HFFc6 (cell line): ENCODE measurements around the gene NTMT2. TPM values are rescaled to one million over a fixed set of nuclear protein-coding genes. Genes with fewer than 3 reads are reported as not detected.

Experiments
- DNase-seq: peaks from one replicate; pipeline ENCODE4 v3.0.0-alpha.2; 2018
- H3K27ac Mint-ChIP-seq: 2 replicates; pipeline ENCODE4 v1.8.0; 2020; ENCODE audit warnings: mild to moderate bottlenecking, mixed read lengths
- H3K27me3 Mint-ChIP-seq: 2 replicates; pipeline ENCODE4 v1.8.0; 2021; ENCODE audit warnings: mild to moderate bottlenecking, moderate library complexity, mixed read lengths; ENCODE audit not compliant: insufficient read depth
- H3K36me3 Mint-ChIP-seq: 2 replicates; pipeline ENCODE4 v1.8.0; 2021; ENCODE audit warnings: low read depth, mixed read lengths
- H3K4me1 Mint-ChIP-seq: 2 replicates; pipeline ENCODE4 v1.8.0; 2020; ENCODE audit warnings: low read depth, mixed read lengths
- H3K4me3 Mint-ChIP-seq: 2 replicates; pipeline ENCODE4 v1.8.0; 2020; ENCODE audit warnings: mild to moderate bottlenecking, moderate library complexity, mixed read lengths
- H3K9me3 Mint-ChIP-seq: 2 replicates; pipeline ENCODE4 v1.8.0; 2020; ENCODE audit warnings: mild to moderate bottlenecking, mixed read lengths
- CTCF ChIP-seq: fragments of 200-600 bp; sonication (generic); IDR thresholded peaks from 2 replicates; pipeline ENCODE4 v1.5.0; 2021; ENCODE audit warnings: antibody characterized with exemption, mild to moderate bottlenecking
- total RNA-seq, 6 experiments: library from RNA; stranded (reverse); fragmentation: NEBNext Ultra II Directional; extraction: Animal tissue kit (Norgen Biotek cat#: 25700); gene quantifications; 2 replicates in 1 of 6; 3 replicates in 5 of 6; pipeline ENCODE4 v1.2.3, GENCODE V29; 2021

Gene NTMT2
- total RNA-seq, 6 experiments from 2014 or later: not detected

GRCh38 chr1:170200621-170201397 lies 55.0 kb downstream of the NTMT2 start:
- TF ChIP-seq CTCF: no peak
- no peak for DNase-seq
- no peak overlapping the region for H3K4me3 Mint-ChIP-seq
- no peak overlapping the region for H3K27ac Mint-ChIP-seq
- no peaks in the 10 kb centered on the region; the same call in 1 of the 2 replicates for H3K27me3 Mint-ChIP-seq
- no peaks in the 10 kb centered on the region for H3K36me3 Mint-ChIP-seq
- H3K4me1 Mint-ChIP-seq: peaks cover 22% of the 10 kb centered on the region
- H3K9me3 Mint-ChIP-seq: no peaks in the 10 kb centered on the region

- peaks cover 5% of the 10 kb centered on the region for H3K9me3 Mint-ChIP-seq
- peaks cover 24% of the 10 kb centered on the region for H3K4me1 Mint-ChIP-seq
- H3K4me3 Mint-ChIP-seq: no peak overlapping the region
- TF ChIP-seq CTCF: no peak
- peaks cover 6% of the 10 kb centered on the region; the same call in 1 of the 2 replicates for H3K36me3 Mint-ChIP-seq
- no peaks in the 10 kb centered on the region; the same call in none of the 2 replicates for H3K27me3 Mint-ChIP-seq
- no peak overlapping the region for H3K27ac Mint-ChIP-seq
- DNase-seq: no peak
Observed at GRCh38 chr1:170203693-170204092, 57.9 kb downstream of the NTMT2 start.

GRCh38 chr1:170204121-170204520 lies 58.4 kb downstream of the NTMT2 start:
- DNase-seq: no peak
- H3K4me3 Mint-ChIP-seq: no peak overlapping the region
- peaks cover 24% of the 10 kb centered on the region for H3K4me1 Mint-ChIP-seq
- no peak overlapping the region for H3K27ac Mint-ChIP-seq
- peaks cover 5% of the 10 kb centered on the region for H3K9me3 Mint-ChIP-seq
- H3K36me3 Mint-ChIP-seq: peaks cover 6% of the 10 kb centered on the region; the same call in 1 of the 2 replicates
- no peaks in the 10 kb centered on the region; the same call in none of the 2 replicates for H3K27me3 Mint-ChIP-seq
- TF ChIP-seq CTCF: no peak

GRCh38 chr1:170205301-170205700 lies 59.5 kb downstream of the NTMT2 start:
- Mint-ChIP-seq H3K4me1 (peaks cover 24% of the 10 kb centered on the region), H3K4me3 (no peak overlapping the region), H3K9me3 (peaks cover 5% of the 10 kb centered on the region), H3K27ac (no peak overlapping the region), H3K27me3 (no peaks in the 10 kb centered on the region; the same call in none of the 2 replicates), H3K36me3 (peaks cover 6% of the 10 kb centered on the region; the same call in 1 of the 2 replicates)
- TF ChIP-seq CTCF: no peak
- DNase-seq: no peak

GRCh38 chr1:170209125-170209524 lies 63.4 kb downstream of the NTMT2 start:
- TF ChIP-seq CTCF: no peak
- H3K27me3 Mint-ChIP-seq: no peaks in the 10 kb centered on the region; the same call in 1 of the 2 replicates
- H3K4me1 Mint-ChIP-seq: peaks cover 20% of the 10 kb centered on the region
- no peak overlapping the region for H3K4me3 Mint-ChIP-seq
- no peak overlapping the region for H3K27ac Mint-ChIP-seq
- no peak for DNase-seq
- peaks cover 5% of the 10 kb centered on the region for H3K9me3 Mint-ChIP-seq
- peaks cover 6% of the 10 kb centered on the region; the same call in 1 of the 2 replicates for H3K36me3 Mint-ChIP-seq
